SIG-M5 treated with dmso at 0.1 percent for 504 hours (cell line): Measurements from ENCODE around the gene SIRT7.

Experiments used
- DNase-seq: peaks from one replicate; lab custom pipeline; 2025; ENCODE audit not compliant: unreplicated experiment; lab: John Stamatoyannopoulos, UW

The SIRT7 gene

DNA sequence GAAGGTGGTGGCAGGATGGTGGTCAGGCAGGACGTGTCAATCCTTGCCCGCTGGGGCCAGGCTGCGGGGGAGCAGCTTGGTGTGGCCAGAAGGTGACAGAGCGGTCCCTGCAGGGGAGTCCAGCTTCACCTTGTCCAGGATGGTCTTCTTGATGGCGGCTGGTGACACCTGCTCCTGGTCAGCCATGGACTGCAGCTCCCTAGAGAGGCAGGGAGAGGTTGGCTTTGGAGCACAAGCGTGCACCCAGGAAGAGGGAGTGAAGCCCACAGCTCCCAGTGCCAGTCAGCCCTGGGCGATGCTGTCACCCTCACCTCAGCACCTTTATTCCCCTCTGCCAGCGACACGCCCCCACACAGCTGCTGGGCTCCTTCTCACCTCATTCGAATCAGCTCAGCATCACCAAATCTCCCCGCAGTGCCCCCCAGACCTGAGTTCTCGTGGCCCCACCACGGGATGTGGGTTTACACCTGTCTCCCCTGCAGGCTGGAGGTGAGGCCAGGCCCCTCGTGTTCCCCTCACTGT, 15.3 kb upstream of the SIRT7 start:
- DNase-seq: no peak

DNA sequence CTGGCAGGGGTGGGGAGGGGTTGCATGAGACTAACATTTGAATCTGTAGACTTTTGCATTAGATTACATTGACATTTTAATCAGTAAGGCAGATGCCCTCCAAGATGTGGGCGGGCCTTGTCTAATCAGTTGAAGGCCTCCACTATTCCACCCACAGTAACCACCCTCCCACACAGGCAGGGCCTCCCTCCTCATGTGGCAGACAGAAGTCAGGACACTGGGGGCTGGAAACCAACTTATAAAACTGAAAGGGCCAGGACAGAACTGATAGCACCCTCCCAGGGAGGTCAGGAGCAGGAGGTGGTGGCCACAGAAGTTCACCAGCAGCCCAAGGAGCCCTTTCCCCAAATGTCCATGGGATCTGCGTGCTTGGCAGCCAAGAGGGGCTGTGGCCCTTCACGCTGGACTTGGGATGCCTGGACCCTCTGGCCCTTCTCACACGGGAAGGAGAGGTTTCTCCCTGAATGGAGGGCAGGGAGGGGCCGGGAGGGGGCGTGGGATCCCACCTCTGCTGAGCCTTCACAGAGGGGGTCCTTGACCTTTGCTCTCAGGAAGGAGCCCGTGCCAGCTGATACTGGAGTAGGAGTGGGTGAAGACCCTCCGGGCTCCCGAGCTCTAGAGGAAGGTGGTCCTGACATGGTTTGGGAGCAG, 14.5 kb upstream of the SIRT7 start:
- DNase-seq: no peak

DNA sequence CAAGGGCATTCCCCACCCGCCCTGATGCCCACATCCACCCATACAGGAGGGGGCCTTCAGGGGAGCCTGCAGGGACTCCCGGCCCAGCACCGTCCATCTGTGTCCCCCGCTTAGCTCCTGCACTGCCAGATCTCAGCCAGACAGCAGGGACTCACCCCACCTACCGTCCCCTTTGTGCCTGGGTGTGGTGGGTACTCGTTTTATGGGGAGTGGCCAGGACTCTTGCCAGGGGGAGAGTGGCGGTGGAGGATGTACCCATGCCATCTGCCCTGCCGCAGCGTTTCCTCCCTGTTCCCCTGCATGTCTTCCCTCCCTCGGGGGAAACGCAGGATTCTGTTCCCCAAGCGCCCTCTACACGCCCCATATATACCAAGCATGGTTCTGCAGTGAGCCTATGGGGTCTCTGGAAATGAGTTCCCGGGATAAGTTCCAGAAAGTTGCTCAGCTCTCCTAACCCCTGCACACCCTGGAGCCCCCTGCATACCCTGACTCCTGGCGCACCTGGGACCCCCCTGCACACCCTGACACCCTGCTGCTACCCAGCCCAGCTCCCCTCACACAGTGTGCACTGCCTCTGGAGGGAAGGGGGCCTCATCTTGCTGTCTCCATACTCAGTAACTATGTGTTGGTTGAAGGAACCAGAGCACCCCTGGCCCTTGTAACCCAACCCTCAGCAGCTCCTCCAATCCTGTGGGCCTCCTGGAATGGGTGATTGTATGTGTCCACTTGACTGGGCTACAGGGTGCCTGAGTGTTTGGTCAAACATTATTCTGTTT, 13.8 kb upstream of the SIRT7 start:
- DNase-seq: no peak

DNA sequence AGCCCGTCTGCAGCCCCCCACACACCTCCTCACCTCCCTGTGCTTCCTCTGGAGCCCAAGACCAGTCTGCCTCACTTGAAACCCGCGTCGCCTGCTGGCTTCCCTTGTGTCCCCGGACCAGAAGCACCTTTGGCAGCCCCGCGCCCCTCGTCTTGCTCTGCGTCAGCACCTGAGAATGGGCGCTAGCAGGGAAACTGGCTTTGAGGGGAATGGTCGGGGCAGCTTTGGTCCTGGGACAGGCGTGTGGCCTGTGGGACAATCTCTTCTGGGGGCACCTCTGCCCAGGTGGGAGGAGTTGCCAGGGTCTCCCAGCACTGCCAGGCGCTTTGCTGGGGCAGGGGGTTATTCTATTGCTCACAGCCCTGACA, 13.2 kb upstream of the SIRT7 start:
- no peak for DNase-seq

DNA sequence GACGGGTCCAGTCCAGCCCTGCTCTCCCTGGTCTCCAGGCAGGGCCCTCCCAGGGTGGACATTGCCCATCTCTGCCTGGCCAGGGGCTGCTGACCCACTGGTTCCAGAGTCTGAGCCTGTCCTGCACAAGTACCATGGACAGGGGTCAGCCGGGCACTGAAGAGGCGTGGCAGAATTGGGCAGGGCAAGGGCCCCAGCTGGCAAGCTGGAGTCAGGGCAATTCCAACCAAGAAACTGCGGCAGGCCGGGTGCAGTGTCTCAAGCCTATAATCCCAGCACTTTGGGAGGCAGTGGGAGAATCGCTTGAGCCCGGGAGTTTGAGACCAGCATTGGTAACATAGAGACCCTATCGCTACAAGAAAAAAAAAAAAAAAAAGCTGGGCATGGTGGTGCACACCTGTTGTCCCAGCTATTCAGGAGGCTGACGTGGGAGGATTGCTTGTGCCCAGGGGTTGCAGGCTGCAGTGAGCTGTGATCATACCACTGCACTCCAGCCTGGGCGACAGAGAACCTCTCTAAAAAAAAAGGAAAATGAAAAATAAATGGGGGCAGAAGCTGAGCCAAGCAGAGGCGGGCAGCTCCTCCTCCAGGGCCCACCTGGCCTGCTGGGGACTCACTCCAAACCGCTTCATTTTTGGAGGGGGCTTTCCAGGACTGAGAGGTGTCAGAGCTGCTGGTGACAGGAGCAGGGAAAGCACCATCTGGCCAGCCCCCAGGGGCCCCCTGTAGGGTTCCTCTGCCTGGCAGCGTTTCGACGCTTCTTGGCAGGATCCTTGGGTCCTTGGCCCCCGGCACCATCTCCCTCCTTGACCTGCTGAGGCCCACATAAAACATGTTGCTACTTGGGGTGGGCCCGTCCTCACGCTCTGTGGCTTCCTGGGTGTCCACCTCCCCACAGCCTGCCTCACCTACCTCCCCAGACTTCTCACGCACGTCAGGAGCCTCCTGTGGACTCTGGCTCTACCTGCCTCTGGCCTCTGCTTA, 12.5 kb upstream of the SIRT7 start:
- DNase-seq: no peak

DNA sequence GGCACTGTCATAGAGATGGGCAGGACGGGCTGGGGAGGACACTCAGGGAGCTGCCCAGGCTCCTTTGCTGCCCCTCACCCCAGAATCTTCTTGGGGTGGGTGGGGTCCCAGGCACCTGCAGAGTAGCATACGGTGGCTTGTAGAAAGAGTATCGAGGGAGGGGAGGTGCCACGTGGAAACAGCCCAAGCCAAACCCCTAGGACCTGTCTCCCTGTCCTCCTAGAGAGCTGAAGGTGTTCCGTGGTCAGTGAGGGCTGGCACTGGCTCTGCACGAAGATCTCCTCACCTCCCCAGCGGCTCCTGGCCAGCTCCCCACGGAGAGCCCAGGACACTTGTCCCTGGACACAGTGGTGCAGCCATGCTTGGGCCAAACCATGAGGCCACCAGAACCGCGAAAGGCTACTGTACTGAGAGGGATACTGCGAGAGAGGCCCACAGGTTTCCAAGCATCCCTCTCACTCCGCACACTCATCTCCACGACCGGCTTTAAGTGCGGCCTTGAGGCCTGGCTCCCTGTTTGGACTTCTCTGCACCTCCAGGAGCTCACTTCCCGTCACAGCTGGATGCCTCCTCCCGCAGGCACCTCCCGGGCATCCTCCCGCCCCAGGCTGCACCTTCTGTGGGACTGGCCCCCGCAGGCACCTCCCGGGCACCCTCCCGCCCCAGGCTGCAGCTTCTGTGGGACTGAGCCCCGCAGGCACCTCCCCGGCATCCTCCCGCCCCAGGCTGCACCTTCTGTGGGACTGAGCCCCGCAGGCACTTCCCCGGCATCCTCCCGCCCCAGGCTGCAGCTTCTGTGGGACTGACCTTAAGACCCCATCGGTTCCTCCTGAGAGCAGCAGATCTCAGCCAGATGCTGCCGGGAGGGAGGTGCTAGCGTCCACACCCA, 11.5 kb upstream of the SIRT7 start:
- DNase-seq: no peak

DNA sequence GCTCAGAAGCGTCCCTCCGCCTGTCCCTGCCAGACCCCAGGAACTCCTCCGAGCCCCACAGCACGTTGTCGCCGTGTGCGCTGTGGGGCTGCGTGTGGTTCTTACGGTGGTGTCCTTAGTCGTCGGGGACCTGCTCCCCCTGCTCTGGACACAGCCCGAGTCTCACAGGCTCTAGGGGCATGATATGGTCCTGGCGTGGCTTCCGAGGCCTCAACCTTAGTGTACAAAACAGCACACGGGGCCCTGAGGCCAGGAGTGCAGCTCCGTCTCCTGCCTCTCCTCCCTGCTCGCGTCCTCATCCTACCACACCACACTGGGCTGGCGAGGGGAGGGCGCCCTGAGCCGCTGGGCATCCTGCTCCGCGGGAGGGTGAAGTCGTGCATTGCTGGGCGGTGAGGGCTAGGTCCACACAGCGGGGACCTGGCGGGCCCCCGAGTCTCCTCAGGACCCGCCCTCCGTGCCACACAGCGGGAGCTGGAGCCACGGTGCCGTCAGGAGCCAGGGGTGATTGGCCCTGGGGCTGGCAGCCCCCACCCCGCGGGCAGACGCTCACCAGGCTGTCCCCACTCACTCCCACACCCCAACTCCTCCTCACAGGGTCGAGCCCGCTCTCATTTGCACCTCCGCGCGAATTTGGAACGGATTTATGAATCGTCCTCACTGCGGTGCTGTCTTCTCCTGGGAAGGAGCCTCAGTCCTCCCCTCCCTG, 10.7 kb upstream of the SIRT7 start:
- no peak for DNase-seq

DNA sequence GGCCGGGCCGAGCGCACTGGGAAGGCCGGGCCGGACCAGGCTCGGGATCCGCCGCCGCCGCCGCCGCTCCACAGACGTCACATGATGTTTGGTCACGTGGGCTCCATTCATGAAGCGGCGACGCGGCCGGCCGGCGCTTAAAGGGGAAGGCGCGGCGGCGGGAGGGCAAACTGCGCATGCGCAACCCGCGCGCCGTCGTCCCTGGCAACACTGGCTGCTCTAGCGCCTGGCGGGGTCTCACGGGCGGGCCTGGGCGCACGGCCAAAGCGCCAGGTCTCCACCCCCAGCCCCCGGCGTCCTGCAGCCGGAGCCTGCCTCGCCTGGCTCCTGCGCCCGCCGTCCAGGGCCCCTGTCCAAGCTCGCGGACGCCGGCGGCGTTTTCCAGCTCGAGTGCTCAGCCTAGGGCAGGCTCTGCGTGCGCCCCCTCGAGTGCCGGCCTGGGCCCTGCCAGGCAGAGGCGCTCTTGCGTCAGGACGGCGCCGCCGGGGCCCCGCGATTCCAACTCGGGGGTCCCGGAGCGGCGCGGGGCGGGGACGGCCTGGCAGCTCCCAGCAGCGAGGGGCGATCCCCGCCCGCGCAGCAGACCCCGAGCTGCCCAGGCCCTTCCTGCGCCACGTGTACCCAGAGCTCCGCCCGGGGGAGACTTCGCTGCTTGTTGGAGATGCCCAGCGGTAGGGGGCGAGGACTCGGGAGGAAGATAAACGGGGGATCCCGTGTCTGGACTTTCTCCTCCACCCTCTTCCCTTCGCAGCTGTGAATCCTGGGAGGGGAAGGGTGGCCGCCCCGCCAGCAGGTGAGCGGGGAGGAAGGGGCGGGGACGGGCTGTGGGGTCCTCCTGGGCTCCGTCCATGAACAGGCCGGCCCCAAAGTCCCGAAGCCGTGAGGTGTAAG, 9.9 kb upstream of the SIRT7 start, which contains the start of gene MAFG:
Gene MAFG, minus strand, starts transcription at position 83 of the 891 bp plus-strand sequence. CDS start 4,550 bp downstream, outside the sequence.
- DNase-seq: peak; percentile 87

DNA sequence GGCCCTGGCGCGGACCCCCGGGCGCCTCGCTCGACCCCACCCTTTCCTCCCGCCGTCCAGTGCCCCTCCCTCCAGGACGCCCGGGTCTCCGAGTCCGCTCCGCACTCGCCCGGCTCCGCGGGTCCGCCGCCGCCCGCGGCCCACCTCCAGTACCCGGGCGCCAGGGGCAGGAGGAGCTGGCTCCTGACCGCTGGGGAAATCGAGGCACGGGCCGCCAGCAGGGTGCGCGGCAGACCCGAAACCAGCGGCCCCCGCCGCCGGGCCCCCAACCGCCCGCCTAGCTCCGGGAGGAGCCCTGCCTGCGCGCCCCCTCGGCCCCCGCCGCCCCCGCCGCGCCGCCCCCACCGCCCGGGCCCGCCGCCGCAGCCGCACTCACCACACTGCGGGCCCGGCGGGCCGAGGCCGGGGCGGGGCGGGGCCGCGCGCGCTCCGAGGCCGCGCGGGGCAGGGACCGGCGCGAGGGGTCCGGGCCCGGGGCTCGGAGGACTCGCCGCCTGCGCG, 9.2 kb upstream of the SIRT7 start:
- no peak for DNase-seq

DNA sequence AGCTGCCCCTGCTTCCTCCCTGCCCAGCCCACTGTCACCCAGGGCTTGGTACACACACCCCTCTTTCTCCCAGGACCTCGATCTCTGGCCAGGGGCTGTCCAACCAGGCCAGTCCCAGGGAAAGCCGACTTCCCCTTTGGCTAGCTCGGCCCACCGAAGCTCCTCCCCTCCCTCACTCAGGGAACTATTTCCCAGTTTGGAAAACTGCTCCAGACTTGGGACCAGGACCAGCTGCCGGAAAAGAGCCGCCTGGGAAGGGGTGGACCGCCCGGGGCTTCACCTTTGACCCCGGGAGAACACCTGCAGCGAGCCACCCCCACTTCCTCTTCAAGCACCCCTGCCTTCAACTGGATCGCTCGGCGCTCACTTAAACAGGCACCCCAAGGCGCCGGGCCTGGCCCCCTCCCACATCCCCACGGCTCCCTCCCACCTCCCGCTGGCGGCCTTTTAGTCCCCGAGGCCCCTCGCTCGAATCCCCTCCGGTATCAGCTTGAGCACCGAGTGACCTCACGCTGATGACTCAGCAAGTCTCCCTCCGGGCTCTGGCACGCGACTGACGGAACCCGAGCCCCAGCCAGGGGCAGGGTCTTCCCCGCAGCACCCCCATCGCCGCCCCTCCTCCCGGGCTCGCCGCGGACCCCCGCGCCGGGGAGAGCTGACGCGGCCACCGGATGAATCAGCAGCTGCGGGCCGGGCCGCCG, 8.6 kb upstream of the SIRT7 start:
- peak; percentile 87 for DNase-seq

DNA sequence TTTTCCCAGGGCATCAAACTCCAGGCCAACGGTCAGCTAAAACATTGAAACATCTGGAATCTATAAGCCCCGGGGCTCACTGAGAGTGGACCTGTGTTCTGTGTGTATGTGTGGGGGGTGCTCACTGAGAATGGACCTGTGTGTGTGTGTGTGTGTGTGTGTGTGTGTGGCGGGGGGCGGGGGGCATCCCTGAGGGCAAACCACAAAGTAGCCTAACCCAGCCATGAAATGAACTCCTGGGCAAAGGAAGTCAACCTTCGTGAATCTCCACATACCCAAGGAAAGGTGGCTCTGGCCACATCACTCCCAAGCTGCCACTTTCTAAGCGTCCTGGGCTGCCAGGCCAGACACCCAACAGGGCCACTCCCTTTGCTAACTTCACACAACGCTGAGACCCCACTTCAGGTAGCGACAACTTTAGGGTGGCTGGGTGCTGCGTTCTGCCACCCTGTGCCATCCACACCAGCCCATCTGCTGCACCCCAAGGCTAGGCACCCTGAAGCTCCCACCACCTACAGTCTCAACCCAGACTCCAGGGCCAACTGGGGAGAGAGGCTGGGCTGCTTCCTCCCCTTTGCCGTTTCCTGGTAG, 8.0 kb upstream of the SIRT7 start:
- no peak for DNase-seq

DNA sequence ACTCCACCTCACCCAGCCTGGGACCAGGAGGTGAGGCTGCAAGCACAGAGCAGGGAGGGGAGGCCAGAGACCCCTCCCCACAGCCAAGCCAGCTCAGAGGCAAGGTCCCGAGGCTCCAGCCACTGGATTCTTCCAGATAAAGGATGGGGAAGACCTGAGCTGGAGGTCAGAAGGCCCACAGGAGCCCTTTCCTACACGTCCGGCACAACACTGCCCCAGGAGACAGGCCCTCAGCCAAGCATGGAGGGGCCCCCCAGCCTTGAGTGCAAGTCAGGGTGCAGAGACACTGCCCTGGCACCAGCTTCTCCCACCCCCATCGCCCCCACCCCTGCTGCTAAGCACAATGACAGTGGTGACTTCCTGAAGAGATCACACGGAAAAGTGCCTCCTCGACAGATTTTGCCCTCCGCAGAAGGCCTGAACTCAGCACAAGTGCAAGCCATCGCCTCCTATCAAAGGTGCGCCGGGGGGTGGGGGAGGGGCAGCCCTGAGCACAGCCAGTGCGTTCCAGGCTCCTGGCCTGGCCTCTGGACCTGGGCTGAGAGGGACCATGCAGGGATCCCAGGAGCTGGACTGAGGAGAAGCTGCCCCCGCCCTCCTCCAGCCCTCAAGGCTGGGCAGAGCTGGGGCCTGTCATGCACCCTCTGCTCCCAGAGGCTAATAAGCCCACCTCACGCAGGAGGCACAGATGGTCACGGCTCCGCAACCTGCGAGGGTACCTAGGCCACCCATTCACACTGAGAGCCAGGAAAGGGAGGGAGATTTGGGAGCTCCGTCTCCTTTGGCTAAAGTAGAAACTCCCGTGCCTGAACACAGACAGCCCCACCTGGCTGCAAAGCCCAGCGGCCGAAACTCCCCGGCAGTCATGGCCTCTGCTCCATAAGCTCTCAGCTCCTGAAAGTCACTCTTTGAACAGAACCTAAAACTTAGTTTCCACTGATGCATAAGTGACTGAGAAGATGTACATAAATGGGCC, 6.9 kb upstream of the SIRT7 start:
- DNase-seq: peak; percentile 44

DNA sequence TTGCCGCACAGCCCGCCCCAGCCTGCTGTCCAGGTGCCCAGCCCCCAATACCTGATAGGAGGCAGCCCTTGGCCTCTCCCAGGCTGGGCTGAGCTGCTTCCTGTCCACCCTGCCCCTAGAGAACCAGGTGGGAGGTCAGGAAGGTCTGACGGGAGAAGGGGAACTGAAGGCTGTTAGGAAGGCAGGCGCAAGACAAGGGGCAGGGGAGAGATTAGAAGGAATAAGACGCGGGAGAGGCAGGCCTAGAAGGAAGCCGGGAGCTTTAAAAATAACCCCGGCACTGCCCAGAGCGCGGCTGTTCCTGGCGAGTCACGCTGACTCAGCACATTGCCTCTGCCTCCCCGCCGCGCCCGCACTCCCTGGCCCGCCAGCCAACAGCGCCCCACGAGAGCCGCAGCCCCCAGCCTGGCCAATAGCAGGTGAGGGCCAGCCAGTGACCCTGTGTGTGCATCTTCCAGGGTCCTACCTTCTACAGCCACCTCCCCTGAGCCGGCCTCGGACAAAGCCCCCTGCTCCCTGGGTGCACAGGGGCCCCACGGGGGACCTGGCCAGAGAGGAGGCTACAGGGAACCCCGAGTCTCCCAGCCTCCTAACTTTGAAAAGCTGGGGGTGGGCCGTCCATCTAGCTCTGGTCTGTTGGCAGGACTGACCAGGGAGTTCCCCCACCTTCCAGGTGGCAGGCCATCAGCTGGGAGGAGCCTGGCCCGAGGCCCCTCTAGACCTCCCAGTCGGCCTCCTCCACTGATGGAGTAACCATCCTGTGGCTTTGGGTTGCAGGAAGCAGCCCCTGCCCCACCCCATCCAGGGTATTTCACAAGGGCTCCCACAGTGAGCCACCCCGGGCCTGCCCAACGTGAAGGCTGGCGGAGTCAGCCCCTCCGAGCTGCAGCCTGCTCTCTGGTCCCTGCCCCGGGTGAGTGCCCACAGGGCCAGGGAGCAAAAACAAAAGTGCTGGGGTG, 5.6 kb upstream of the SIRT7 start:
- peak; percentile 96 for DNase-seq

DNA sequence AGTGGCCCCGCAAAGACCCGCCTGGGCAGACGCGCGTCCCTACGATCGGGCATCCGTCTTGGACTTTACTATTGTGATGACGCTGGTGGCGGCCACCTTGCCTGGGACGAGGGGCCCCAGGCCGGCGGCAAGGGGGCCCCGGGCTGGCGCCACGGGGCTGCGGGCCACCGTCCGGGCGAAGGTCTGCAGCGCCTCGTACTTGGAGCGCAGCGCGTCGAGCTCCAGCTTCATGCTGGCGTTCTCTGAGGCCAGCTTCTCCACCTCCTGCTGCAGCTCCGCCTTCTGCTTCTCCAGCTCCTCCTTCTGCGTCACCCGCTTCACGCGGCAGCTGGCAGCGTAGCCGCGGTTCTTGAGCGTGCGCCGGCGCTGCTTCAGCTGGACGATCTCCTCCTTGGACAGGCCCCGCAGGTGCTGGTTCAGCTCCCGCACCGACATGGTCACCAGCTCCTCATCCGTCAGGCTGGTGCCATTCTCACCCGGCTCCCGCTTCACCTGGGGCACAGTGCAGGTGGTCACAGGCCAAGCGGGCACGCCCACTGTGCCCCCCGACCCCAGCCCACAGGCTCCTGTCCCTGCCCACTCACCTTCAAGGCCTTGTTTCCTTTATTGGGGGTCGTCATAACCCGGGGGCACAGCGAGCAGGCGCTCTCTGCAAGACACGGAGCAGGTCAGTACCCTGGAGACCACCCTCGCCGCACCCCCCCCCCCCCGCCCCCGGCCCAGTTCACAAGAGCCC, 4.8 kb upstream of the SIRT7 start:
- peak; percentile 83 for DNase-seq
